Muscle of back (tissue), 11 donors: ENCODE measurements around the gene TRNT1. TPM values are rescaled to one million over a fixed set of nuclear protein-coding genes. Genes with fewer than 3 reads are reported as not detected.
A peak's percentile ranks its signal among the peaks of the same experiment; 100 is the strongest.

Experiments
- DNase-seq, 3 donors: peaks; one replicate each; pipeline versions ENCODE4 v3.0.0 to v3.0.0-alpha.2; 2013
- polyA plus RNA-seq, 10 donors: library from polyadenylated mRNA; unstranded; fragments of 120-200 nt; gene quantifications; one replicate each; pipeline ENCODE4 v1.2.1, GENCODE V29; 2013; ENCODE audit not compliant: insufficient read length in 10 of 10

Gene TRNT1
- polyA plus RNA-seq, 10 donors = 13.4 to 23.6 (median 18.1) TPM

DNA sequence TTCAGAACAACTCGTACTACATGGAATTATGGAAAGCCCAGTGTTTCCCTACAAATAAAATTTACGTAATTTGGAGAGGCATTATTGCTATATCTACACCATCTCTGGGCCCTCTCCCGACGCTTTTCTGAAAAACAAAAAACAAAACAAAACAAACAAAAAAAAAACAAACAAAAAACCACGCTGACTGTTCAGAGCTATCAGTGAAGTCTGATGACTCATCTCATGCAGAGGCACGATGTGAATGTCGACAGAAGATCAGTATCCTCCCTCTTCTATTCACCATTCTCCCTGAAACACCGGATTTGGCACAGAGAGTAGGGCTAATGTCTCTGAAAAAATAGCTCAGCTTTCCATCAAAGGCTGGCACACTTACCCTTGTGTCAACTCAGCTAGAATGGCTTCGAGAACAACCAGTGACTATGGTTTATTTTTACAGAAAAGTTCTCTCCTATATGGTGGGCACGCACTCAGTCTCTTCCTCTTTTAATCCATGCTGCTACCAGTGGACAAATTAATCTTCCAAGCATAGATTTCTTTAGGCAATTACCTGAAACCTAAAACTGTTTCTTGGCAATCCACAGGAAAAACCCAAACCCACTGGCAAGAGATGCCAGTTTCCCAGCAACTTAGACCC lies 51.2 kb downstream of the TRNT1 start:
- DNase-seq = no peak

DNA sequence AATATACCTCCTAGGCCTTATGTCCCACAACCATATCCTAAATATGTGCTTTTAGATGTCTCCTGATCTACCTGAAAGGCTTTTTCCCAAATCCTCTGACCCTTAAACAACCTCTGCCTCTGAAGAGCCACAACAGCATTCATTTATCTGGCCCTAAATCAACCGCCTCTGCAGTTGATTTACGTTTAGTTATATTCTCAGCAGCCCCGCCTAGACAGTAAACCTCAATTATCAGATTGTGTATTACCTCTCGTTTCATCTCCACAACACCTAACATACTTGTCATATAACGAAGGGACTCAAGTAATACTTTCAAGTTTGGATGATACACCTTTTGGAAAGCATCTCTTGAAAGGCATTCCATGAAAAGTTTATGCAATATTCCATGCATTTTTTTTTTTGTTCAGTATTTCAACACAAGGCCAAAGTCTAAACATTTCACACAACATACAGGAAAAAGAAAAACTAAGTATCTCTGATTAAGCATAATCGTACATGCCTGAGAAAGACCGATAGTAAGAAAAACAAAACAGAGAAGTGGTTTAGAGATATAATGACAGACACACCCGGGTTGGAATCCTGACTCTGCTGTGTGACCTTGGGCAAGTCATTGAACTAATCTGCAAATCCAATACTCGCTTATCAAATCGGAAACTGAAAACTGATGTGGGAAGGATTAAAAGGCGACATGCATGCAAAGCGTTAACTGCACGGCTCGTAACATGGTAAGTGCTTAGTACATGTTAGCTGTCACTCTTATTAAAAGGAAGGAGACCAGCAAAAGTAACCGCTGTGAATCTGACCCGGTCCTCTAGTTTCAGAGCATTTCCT lies 52.0 kb downstream of the TRNT1 start:
- no peak for DNase-seq

DNA sequence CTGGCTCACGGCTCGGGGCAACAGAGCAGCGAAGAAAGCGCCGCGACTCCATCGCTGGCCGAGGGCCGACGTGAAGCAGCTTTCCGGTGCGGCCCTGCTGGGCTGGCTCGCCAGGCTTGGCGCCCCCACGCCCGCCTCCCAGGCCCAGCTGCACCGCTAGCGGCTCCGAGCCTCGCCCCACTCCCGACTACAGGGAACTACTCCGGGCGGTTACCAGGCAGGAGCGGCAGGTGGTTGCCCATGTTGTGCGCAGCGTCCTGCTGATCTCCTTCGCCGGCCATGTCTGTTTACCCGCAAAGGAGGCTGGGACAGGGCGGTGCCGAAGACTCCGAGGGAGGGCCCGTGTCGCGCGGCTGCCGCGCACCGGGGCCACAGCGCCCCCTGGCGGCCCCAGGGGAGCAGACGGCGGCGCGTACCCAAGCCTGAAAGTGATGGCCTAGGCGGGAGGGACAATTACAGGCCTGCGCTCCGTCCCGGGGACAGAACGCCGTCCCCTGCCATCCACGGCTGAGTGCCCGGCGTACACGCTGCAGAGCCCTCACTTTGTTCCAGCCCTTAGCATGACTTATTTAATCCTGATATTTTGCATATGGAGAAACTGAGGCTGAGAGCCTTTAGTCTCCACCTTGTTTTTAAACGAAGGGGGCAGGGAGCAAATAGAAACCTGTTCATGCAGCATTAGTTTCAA lies 52.8 kb downstream of the TRNT1 start, which contains the start of gene CRBN:
Gene CRBN (minus strand): TSS at position 285 of the 688 bp plus-strand sequence. CDS start 4 bp downstream, at position 281.
- DNase-seq = peak; percentile 84 to 96 (median 94)

DNA sequence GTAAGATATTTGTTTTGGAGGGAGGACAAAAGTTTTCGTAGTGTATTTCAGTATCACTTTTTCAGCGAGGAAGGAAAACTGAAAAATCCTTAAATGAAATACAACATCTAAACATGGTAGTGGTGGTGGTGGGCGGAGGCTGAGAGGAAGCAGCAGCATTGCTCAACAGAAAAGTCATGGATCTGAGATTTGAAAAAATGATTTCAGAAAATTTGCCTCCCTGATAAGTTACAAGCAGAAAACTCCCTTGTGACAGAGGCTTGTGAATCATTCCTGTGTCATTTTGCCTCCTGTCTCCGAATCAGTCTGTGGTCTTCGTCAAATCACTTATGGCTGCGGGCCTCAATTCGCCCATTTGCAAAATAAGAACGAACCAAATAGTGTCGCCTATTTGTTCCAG lies 53.7 kb downstream of the TRNT1 start:
- no peak for DNase-seq

DNA sequence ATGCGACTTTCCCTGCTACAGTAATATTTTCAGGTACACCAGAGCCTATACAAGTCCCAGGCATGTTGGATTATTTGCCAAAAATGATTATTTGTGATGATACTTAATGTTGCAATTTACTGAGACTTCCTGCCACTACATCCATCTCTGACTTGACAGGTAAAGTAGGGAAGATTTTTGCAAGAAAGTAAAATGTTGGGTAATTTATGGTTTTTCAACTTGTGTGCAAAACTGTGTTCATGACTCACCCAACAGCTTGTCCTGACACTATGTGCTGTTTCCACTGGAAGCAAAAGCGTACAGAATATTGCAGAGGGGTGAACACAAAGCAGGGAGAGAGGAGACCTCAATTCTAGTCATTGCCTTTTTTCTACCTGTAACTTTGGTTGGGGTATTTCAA lies 58.1 kb downstream of the TRNT1 start:
- DNase-seq = no peak

DNA sequence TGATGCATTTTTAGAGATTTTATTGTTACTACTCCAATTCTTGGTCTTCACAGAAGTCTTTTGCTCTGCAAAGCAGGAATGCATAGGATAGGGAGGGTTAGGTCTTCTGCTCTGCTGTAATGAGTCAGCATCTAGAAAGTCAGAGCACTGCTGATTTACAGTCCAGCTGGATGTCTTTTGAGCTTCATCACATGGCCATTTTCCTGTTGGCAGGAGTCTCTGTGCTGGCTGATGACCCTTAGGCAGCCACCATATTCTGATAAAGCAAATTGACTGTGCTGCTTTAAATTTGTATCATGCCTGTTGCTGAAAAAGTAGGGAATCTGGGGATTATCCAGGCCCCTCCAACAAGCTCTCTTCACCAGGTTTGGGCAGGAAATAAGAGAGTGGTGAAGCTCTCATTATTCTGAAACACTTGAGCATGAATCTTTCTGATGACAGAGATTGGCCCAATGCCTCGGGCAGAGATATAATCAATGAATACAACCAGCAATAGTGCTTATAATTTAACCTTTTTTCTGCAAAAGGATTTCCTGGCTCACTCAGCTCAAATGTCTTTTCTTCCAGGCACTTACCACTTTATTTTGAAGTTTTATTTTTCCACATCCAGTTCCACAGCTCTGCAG lies 62.5 kb downstream of the TRNT1 start:
- peak in 1 of 3 donors; percentile 29 for DNase-seq

DNA sequence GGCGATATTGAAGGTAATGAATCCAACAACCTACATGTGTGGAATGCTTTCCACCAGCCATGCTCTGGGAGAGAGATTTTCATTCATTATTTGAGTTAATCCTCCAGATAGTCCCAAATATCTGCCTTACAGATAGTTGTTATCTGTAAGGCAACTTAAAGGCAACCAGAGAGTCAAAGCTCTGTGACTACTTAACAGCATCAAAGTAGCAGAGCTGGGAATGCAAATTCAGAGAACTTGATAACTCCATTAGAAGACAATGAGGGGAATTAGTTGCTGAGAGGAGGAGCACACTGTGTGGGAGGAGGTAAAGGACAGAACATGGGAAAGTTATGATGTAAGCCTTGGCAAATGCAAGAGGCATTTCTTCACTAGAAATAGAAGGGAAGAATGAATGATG lies 63.2 kb downstream of the TRNT1 start:
- no peak for DNase-seq

DNA sequence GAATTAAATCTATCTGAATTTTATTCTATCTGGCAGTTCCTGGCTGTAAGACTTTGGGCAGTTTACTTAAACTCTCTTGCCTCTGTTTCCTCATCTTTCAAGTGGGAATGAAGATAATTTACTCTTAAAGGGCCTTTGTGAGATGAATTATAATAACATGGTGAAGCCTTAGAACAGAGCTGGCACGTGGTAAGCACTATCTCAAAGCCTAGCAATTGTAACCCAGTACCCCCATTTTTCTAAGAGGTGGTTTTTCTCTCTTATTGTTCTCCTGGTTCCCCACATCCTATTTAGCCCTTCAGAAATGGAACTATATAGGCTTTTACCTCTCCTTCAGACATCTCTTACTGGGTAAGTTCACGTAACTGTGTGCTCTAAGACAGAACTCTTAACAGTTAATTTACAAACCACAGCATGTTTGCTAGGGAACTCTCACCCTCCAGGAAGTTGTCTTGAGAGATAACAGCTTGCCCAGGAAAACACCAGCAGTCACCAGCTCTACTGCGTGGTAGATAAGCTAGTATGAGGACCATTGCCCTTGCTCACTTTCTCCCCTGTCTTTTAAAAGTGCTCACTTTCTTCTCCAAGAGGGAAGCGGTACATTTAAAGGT lies 65.0 kb downstream of the TRNT1 start:
- DNase-seq = no peak

DNA sequence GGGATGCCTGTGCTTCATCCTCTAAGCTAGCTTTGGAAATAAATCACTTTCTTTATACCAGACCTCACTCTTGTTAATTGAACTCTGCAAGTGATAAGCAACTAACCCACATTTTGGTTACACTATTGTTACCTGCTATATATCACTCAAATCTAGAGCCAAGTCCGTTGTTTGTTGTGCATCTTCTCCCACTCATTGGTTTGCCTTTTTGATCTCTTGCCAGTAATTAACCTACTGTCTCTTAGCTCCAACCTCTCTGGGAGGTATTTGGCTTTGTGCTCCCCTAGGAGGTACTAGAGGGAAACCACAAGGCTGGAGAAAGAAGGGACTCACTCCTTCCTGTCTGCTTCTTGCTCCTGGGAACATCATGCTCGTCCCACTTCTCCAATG lies 65.5 kb downstream of the TRNT1 start:
- no peak for DNase-seq

DNA sequence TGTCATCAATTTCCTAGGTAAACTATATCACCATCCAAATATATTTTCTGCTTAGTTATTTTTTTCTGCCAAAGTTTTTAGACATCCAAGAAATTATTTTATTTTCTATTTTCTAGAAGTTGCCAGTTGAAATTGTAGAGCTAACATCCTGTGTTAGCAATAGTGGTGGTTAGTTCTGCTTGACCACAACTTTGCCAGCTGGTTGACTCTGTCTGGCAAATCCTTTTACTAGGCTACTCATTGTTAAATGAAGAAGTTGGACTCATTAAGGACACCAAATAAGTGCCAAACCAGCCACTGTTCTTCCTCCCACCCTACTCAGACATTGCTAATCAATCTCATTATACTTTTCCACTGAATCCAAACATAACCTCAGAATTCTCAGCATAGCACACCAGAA lies 68.1 kb downstream of the TRNT1 start:
- DNase-seq = no peak

DNA sequence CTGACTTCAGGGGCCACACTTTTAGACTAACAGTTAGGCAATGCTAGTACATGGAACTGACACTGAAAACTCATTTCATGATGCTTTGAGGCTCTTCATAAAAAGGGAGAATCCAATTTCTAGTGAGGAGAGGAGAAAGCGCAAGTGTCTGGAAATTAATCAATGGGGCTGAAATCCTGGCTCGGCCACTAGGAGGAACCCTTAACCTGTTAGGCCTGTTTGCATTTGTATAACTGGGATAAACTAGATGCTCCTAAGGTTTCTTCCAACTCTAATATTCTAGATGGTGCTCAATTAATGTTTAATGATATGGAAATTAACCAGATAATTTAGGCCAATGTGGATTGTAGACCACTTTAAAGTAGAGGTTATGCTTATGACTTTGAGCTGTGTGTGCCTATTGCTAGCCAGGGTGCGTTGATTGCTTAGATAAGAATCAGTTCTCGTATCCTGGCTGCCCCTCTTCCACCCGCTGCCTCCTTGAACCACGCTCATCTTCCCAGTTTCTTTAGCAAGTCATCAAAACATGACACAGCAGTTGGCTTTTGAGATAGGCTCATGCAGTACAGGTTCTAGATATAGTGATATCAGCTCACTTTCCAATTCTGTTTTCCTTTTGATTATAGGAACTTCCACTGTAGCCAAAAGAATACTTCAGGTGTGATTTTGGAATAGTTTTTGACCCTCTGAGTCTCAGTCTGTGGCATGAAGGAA lies 69.6 kb downstream of the TRNT1 start:
- DNase-seq = peak in 1 of 3 donors; percentile 14

Other genes starting within 250 kb of the TRNT1 start
- gene IL5RA, start 16.6 kb upstream of the TRNT1 start, polyA plus RNA-seq = under 1 TPM in 7 of 10 donors, not detected in 3; 0.05 to 0.46 (median 0.18) TPM
- 10 to 100 TPM; 32.1 to 49.7 (median 41.1) TPM for gene CRBN, start 52.8 kb downstream of the TRNT1 start, polyA plus RNA-seq